GM19351 (cell line): ENCODE measurements around the gene NRG2.

Source experiments
- ATAC-seq: cut with Tn5 transposase; IDR thresholded peaks from one replicate; pipeline ENCODE4 v1.9.1; 2021; ENCODE audit warnings: mild to moderate bottlenecking, moderate library complexity; ENCODE audit not compliant: unreplicated experiment

NRG2 gene

DNA sequence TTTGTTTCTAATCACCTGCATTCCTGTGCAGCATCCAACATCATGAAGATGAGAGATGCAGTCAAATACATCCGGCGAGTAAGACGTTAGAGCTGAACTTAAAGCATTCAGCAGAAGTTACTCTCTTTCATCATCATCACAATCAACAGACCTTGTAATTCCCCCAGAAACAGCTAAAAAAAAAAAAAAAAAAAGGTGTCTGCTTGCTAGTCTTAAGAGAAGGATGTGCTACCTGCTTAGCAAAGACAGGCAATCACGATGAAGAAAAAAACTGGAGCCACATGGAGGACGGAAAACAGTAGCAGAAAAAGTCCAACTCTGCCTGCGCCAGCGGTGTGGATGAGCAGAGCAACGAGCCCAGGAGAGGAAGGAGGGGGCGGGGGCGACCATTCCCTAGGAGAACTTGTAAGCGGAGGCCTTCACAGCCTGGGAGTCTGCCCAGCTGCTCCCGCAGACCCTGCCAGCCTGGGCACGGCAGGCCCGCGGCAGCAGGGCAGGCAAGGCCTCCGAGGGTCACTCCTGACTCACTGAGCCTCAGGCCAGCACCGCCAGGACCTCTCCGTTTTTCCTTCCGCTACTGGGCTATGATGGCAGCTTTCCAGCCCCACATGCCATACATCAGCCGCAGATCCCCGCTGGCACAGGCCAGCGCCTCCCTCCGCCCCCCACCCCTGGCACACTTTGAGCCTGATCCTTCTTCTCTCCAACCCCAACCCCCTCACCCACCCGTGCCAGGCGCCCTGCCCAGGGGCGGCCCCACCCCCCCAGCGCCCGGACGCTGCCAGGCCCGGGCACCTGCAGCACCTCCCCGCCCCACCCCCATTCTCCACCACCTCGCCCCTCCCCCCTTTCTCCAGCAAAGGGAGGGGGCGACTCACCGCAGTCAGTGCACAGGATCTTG lies 1.4 kb downstream of the NRG2 start:
- ATAC-seq: no peak

- no peak for ATAC-seq
These were observed 2.0 kb downstream of the NRG2 start for GRCh38 chr5:140041099-140041491.

- ATAC-seq: no peak
These were observed 2.7 kb downstream of the NRG2 start for GRCh38 chr5:140040358-140040757.

DNA sequence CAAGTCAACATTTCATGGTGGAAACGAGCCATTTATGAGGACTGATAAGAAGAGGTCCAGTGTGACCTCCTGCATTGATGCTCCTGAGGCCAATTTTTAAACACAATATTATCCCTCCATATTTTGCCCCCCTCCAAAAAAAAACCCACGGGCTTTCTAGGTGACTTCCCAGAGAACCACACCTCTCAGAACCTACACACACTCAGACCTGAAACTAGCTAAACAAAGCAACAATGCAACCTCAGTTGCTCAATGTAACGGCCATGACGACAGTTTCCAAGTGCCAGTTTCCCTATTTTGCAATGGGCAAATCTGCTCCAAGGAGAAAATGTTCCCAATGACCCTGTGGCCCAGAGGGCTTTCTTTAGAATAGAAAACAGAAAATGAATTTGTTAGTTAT lies 3.5 kb downstream of the NRG2 start:
- ATAC-seq: peak; percentile 24

DNA sequence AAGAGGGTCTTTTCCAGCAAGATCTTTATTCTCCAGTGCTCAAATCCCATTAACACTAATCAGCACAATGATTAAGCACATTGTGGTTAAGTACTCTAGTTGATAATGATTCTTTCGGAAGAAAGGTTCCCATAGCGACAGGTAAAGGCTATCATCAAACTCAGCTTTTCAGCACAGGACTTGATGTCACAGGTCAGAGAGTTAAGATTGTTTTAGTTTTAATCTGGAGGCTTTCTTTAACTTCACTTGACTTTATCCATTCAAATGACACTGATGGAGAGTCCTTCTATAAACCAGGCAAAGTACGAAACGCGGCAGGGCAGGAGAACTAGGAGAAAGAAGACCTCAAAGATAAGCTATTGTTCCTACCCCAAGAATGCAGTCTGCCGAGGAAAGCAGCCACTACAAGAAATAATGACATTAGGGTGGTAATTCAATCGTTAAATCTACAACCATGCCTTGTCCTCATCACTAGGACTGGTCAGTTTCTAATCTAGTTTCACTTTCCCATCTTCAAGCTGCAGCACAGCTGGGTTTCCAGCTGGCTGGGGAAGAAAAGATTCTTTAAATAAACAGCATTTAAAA lies 4.6 kb downstream of the NRG2 start:
- no peak for ATAC-seq

DNA sequence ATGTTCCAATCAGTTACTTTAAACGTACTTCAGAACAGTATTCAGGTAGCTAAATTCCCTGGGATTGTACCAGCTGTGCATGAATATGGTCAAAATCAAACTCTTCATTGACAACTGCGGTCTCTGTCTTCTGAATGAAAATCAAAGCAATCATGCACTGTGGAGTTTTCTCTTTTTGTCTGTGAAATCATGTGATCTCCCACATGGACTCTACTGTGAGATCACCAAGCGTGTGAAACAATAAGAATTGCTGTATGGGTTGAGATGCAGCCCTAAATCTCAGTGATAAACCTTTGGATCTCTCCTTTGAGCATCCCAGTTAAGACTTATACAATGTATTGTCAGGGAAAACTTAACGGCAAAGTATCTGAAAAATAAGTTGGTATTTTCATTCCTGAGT lies 6.1 kb downstream of the NRG2 start:
- ATAC-seq: no peak

DNA sequence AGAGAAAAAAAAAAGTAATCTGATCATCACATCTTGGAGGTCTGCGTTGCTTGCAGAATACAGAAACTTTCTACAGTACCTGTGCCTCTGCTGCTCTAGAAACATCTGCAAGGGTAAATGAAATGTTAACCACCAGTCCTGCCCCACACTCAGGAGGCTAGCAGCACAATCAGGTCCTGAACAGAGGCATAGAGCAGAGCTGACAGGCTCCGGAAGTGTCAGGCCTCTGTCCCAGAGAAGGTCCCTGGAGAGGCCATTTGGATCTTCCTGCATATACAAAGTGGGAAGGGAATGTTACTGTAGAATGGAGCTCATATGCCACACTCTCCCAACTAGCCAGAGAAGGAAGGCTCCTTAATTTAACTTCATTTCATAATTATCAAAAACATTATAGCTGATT lies 7.2 kb downstream of the NRG2 start:
- no peak for ATAC-seq

- ATAC-seq: no peak
These were observed 9.9 kb downstream of the NRG2 start for GRCh38 chr5:140033037-140033760.

DNA sequence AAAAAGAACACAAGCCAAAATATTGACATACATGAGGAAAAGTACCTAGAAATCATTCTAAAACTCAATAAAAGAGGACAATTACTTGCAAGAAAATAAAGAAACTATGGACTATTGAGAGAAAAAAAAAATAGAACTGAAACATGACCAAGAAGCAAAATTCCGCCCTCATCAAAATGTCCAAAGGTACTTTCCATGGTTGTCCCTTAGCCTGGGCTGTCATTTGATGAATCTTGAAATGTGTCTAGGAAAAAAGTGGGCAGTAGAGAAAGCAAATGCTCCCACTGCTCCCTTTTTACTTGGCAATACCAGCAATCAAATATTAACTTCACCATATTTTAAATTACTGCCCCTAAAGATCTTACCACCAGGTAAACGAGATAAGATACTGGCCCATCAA lies 10.8 kb downstream of the NRG2 start:
- no peak for ATAC-seq

DNA sequence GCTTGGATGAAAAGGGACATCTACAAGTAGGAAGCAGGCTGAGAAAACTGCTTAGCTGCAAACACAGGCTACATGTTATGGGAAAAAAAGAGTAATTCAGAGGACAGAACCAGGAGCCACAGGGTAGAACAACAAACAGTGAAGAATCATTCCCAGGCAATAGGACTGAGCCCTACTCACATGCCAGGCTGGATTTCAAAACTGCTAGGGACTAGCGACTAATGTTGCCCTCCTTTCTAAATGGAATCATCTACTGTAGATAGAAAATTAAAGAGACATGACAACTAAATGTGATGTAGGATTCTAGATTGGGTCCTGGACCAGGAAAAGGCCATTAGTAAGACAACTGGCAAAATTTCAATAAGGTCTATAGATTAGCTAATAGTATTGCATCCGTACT lies 15.3 kb downstream of the NRG2 start:
- no peak for ATAC-seq

GRCh38 chr5:140025736-140026135 lies 17.4 kb downstream of the NRG2 start:
- no peak for ATAC-seq

DNA sequence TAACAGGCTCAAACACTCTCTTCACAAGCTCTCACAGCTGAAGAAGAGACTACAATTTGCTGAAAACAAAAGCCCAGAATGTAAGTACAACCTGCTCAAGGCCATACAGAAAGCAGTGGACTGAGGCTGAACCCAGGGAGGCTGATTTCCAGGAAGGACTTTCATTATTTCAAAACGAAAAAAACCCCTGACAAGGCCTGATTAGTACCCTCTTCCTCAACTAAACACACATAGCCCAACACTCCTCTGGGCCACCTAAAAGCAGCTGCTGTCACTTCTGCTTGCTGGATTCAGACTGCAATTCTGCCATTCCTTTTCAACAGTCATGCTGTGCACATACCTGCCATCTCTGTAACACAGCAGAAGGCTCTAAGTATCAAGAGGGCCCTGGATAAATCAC lies 18.2 kb downstream of the NRG2 start:
- no peak for ATAC-seq

DNA sequence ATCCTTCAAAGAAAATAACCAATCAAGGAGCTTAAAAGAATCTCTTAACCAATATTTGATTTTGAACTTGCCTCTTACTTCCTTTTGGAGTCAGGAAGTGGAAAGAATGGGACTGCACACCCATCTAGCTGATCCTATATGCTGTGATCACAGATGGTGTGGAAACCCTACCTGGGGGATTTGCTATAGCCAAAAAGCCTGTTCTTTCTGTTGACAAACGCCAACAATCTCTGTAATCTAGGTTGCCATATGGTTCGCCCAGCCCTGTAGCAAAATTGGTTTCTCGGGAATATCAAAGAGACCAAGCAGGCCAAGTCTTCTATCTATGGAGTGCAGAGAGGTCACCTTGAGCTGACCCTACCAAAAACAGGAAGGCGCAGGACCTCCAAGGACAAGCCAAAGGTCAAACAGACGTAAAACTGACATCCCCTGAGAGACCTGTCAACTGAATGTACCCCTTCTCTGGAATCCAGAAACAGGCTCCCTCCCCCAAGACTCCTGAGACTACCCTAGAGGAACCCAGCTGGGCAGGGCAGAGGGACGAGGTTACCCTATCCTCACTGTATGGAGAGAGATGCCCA lies 19.4 kb downstream of the NRG2 start:
- ATAC-seq: no peak

- no peak for ATAC-seq
These were observed 22.4 kb downstream of the NRG2 start for GRCh38 chr5:140020601-140021177.

GRCh38 chr5:140018920-140019644 lies 24.0 kb downstream of the NRG2 start:
- no peak for ATAC-seq

- no peak for ATAC-seq
These were observed 24.6 kb downstream of the NRG2 start for GRCh38 chr5:140018517-140018916.

GRCh38 chr5:140018096-140018481 lies 25.0 kb downstream of the NRG2 start:
- ATAC-seq: no peak

DNA sequence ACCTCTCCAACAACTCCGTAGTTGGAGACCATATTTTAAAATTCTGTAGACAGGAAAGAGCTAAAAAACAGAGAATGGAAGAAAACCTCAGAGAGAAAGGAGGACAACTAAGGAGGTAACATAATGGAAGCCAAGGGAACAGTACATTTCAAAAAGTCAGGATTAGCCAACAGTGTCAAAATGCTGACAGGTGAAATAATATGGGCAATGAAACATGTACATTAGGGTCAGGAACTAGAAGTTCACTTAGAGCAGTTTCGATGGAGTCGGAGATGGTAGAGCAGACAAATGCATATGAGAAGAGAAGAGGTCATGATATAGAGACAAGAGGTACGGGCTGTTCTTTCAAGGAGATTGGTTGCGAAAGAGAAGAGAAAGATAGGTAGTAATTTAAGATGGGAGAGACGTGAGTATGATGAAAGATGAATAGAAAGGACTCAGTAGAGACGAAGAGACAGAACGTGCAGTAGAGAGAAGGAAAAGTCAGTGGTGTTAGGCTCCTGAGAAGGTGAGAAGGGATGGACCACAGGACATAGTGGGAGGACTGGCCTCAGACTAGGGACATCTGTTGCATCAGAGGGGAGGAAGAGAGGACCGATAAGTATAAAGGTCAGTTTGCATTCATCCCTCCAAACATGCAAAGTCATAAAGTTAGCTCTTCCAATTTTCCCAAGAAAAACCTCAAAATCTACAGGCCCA lies 25.6 kb downstream of the NRG2 start:
- no peak for ATAC-seq

- ATAC-seq: no peak
These were observed 27.4 kb downstream of the NRG2 start for GRCh38 chr5:140015706-140016105.

DNA sequence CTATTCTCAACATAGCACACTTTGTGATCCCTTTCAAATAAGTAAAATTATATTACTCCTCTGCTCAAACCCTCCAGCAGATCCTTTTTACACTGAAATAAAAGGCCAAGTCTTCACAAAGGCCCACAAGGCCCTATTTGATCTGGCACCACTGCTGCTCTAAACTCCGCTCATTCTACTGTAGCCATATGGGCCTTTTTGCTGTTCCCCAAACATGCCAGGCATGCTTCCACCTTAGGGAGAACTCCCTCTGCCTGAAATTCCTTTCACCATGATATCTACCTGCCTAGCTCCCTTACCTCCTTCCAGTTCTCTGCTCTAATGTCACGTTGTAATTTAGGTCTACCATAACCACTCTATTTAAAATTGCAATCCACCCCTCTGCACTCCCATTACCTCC lies 28.3 kb downstream of the NRG2 start:
- ATAC-seq: no peak
